Measurements from ENCODE around the gene ATP10B. TPM values are rescaled to one million over a fixed set of nuclear protein-coding genes. Genes with fewer than 3 reads are reported as not detected.

ATP10B gene
- total and polyA plus RNA-seq, 2 of the 13 experiments (the other 11 are each of a cell fraction or from before 2014, with no cell fraction given), result not detected

DNA sequence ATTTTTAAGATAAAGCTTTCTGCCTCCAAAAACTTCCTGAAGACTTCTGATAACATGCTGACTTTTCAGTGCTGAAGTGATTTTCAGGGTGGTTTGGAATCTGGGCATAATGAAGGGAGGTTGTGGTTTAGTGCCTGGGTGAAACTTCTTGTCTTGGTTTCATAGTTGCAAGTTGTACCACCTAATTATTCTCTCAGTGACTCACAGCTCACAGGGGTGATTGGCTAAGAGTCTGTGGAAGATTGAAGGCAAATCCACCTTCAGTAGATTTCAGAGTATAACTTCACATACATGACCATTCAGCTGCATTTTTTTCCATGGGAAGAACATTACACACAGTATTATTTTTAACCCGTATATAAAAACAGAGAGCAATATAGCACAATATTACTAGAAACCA lies 230.5 kb downstream of the ATP10B start:
- TF ChIP-seq, protein P1, sequence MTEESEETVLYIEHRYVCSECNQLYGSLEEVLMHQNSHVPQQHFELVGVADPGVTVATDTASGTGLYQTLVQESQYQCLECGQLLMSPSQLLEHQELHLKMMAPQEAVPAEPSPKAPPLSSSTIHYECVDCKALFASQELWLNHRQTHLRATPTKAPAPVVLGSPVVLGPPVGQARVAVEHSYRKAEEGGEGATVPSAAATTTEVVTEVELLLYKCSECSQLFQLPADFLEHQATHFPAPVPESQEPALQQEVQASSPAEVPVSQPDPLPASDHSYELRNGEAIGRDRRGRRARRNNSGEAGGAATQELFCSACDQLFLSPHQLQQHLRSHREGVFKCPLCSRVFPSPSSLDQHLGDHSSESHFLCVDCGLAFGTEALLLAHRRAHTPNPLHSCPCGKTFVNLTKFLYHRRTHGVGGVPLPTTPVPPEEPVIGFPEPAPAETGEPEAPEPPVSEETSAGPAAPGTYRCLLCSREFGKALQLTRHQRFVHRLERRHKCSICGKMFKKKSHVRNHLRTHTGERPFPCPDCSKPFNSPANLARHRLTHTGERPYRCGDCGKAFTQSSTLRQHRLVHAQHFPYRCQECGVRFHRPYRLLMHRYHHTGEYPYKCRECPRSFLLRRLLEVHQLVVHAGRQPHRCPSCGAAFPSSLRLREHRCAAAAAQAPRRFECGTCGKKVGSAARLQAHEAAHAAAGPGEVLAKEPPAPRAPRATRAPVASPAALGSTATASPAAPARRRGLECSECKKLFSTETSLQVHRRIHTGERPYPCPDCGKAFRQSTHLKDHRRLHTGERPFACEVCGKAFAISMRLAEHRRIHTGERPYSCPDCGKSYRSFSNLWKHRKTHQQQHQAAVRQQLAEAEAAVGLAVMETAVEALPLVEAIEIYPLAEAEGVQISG (CRISPR knock-in tag; IDR thresholded peaks at IDR 0.05), result no peak
- TF ChIP-seq SMAD1 (CRISPR knock-in tag; IDR thresholded peaks at IDR 0.05; ENCODE audit: borderline replicate concordance, low read depth) (no peak), SMAD9 (CRISPR knock-in tag; IDR thresholded peaks at IDR 0.05) (no peak), ZNF761 (CRISPR knock-in tag; conservative IDR thresholded peaks at IDR 0.05) (no peak)
- no peaks in the 10 kb centered on the region for H3K27me3 ChIP-seq (ENCODE audit: control insufficient read depth in 1 of 2, insufficient read depth in 2 of 2, low read length in 2 of 2)
- no peak overlapping the region for H3K4me3 ChIP-seq (replicated peaks in 1 of 3; ENCODE audit: insufficient read depth in 1 of 3, low read depth in 2 of 3, low read length in 3 of 3)
- no peak overlapping the region for H3K9ac ChIP-seq (ENCODE audit: insufficient read depth, low read depth, low read length)
- FAIRE-seq, result no peak
- DNase-seq (ENCODE audit: low spot score), result no peak
- CTCF ChIA-PET (ENCODE audit: low intra/inter-chr PET ratio, low total read pairs), result no interaction called here
- no peak for ATAC-seq
- POLR2A ChIA-PET, result no interaction called here
- H3K36me3 ChIP-seq (replicated peaks in 1 of 2; ENCODE audit: control insufficient read depth in 1 of 2, insufficient read depth in 2 of 2, low read length in 2 of 2), result no peaks in the 10 kb centered on the region
- H4K20me1 ChIP-seq (ENCODE audit: insufficient read depth, low read length), result no peaks in the 10 kb centered on the region
- H2AFZ ChIP-seq (ENCODE audit: low read length), result no peak overlapping the region
- H3K79me2 ChIP-seq (ENCODE audit: insufficient read depth, low read length), result no peaks in the 10 kb centered on the region
- H3K9me3 ChIP-seq (ENCODE audit: low read length), result no peaks in the 10 kb centered on the region
- in situ Hi-C loops (cut with HindIII; ENCODE audit: extremely low pct_ligation_motif_present, low pct_unique_long_range_greater_than_20kb) (no loop called here), intact Hi-C loops (cut with micrococcal nuclease; ENCODE audit: unreplicated experiment) (no loop called here)
- 52% methylated on average over 1 of the region's 1 CpG for WGBS (ENCODE audit: low lambda C conversion rate)
- H3K4me2 ChIP-seq (ENCODE audit: low read depth, low read length), result no peak overlapping the region
- H3K4me1 ChIP-seq (ENCODE audit: insufficient read depth, low read length), result no peaks in the 10 kb centered on the region
- H3K27ac ChIP-seq (ENCODE audit: extremely low read length, insufficient read depth, low read length), result no peak overlapping the region
- BruUV-seq (replicated peaks), result no TSS peak

DNA sequence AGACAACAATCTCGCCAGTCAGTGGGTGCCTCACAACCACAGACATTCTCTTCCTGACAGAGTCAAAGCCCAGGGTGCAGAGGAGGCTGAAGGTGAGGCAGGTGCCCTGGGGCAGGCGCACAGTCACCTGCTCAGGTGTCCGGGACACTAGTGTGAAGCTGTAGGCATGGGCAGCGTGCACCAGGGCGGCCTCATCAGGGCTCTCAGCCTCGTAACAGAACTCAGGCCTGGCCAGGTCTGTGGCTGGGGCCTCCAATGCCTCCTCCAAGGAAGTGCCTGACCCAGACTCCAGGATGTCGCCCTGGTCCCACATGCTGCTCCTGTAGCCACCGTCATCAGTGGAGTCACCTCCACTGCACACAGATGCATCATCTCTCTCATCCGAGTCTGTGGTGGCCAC lies 231.6 kb downstream of the ATP10B start:
- Histone ChIP-seq H3K79me2 (ENCODE audit: insufficient read depth, low read length) (no peaks in the 10 kb centered on the region), H3K27me3 (ENCODE audit: control insufficient read depth in 1 of 2, insufficient read depth in 2 of 2, low read length in 2 of 2) (no peaks in the 10 kb centered on the region), H3K9me3 (ENCODE audit: low read length) (no peaks in the 10 kb centered on the region), H3K4me3 (replicated peaks in 1 of 3; ENCODE audit: insufficient read depth in 1 of 3, low read depth in 2 of 3, low read length in 3 of 3) (no peak overlapping the region), H3K4me2 (ENCODE audit: low read depth, low read length) (no peak overlapping the region), H3K27ac (ENCODE audit: extremely low read length, insufficient read depth, low read length) (no peak overlapping the region), H4K20me1 (ENCODE audit: insufficient read depth, low read length) (no peaks in the 10 kb centered on the region), H3K36me3 (replicated peaks in 1 of 2; ENCODE audit: control insufficient read depth in 1 of 2, insufficient read depth in 2 of 2, low read length in 2 of 2) (no peaks in the 10 kb centered on the region), H2AFZ (ENCODE audit: low read length) (no peak overlapping the region), H3K9ac (ENCODE audit: insufficient read depth, low read depth, low read length) (no peak overlapping the region), H3K4me1 (ENCODE audit: insufficient read depth, low read length) (no peaks in the 10 kb centered on the region)
- FAIRE-seq (no peak), ATAC-seq (no peak), DNase-seq (ENCODE audit: low spot score) (no peak)
- no TSS peak for BruUV-seq (replicated peaks)
- intact Hi-C loops (cut with micrococcal nuclease; ENCODE audit: unreplicated experiment) (no loop called here), in situ Hi-C loops (cut with HindIII; ENCODE audit: extremely low pct_ligation_motif_present, low pct_unique_long_range_greater_than_20kb) (no loop called here)
- CTCF ChIA-PET (ENCODE audit: low intra/inter-chr PET ratio, low total read pairs), result no interaction called here
- TF ChIP-seq ZNF772 (CRISPR knock-in tag; IDR thresholded peaks at IDR 0.05), result no peak
- no peak for TF ChIP-seq KLF12 (CRISPR knock-in tag; IDR thresholded peaks at IDR 0.05; ENCODE audit: borderline replicate concordance)
- no peak for TF ChIP-seq SMAD3 (CRISPR knock-in tag; IDR thresholded peaks at IDR 0.05)
- TF ChIP-seq KAT7 (CRISPR knock-in tag; IDR thresholded peaks at IDR 0.05; ENCODE audit: borderline replicate concordance), result no peak
- TF ChIP-seq, protein P2, sequence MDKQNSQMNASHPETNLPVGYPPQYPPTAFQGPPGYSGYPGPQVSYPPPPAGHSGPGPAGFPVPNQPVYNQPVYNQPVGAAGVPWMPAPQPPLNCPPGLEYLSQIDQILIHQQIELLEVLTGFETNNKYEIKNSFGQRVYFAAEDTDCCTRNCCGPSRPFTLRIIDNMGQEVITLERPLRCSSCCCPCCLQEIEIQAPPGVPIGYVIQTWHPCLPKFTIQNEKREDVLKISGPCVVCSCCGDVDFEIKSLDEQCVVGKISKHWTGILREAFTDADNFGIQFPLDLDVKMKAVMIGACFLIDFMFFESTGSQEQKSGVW (CRISPR knock-in tag; IDR thresholded peaks at IDR 0.05; ENCODE audit: borderline replicate concordance), result no peak
- TF ChIP-seq HNF4A (CRISPR knock-in tag; IDR thresholded peaks at IDR 0.05), result no peak
- TF ChIP-seq ZNF616 (CRISPR knock-in tag; IDR thresholded peaks at IDR 0.05; ENCODE audit: low read depth), result no peak
- TF ChIP-seq, protein P3, sequence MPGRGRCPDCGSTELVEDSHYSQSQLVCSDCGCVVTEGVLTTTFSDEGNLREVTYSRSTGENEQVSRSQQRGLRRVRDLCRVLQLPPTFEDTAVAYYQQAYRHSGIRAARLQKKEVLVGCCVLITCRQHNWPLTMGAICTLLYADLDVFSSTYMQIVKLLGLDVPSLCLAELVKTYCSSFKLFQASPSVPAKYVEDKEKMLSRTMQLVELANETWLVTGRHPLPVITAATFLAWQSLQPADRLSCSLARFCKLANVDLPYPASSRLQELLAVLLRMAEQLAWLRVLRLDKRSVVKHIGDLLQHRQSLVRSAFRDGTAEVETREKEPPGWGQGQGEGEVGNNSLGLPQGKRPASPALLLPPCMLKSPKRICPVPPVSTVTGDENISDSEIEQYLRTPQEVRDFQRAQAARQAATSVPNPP (CRISPR knock-in tag; IDR thresholded peaks at IDR 0.05), result no peak
- TF ChIP-seq ZNF816 (CRISPR knock-in tag; IDR thresholded peaks at IDR 0.05; ENCODE audit: borderline replicate concordance), result no peak
- no peak for TF ChIP-seq ZNF260 (CRISPR knock-in tag; IDR thresholded peaks at IDR 0.05; ENCODE audit: borderline replicate concordance, low read depth)
- TF ChIP-seq ARNTL (CRISPR knock-in tag; IDR thresholded peaks at IDR 0.05), result no peak
- POLR2A ChIA-PET, result no interaction called here
- WGBS (ENCODE audit: low lambda C conversion rate), result no CpG with 5 or more reads among the region's 9 CpGs
